Upper lobe of left lung (tissue), 6 donors: ENCODE data around the gene CSH1. TPM values are rescaled to one million over a fixed set of nuclear protein-coding genes. Genes with fewer than 3 reads are reported as not detected.

Source experiments
- ATAC-seq, 2 donors: fragments of 200-7000 bp; cut with Tn5 transposase; one replicate each; pipeline ENCODE4 v1.9.1; 2022; ENCODE audit warnings: mild to moderate bottlenecking in 2 of 2, moderate library complexity in 2 of 2; ENCODE audit not compliant: low FRiP score in 2 of 2
- DNase-seq, 2 donors: peaks; one replicate each; pipeline ENCODE4 v3.0.0-alpha.2; 2019 to 2020
- H3K27ac ChIP-seq, 4 donors: fragments of 200-600 bp; sonication (generic); one replicate each; pipeline ENCODE4 v1.5.1; 2016 to 2019
- H3K27me3 ChIP-seq, 4 donors: fragments of 200-600 bp; sonication (generic); one replicate each; pipeline ENCODE4 v1.5.1; 2017 to 2019
- H3K36me3 ChIP-seq, 4 donors: fragments of 200-600 bp; sonication (generic); one replicate each; pipeline ENCODE4 v1.5.1; 2016 to 2019
- H3K4me1 ChIP-seq, 4 donors: fragments of 200-600 bp; sonication (generic); one replicate each; pipeline ENCODE4 v1.5.1; 2018 to 2019
- H3K4me3 ChIP-seq, 4 donors: fragments of 200-600 bp; sonication (generic); one replicate each; pipeline ENCODE4 v1.5.1; 2017 to 2019; ENCODE audit warnings: mild to moderate bottlenecking in 2 of 4, moderate library complexity in 1 of 4
- H3K9me3 ChIP-seq, 4 donors: fragments of 200-600 bp; sonication (generic); one replicate each; pipeline ENCODE4 v1.5.1; 2018 to 2019
- EP300 ChIP-seq, 4 donors: sonication (generic); formaldehyde crosslinking; IDR thresholded peaks; one replicate each; pipeline ENCODE4 v1.5.1; 2017; ENCODE audit warnings: antibody characterized with exemption in 4 of 4, control low read depth in 2 of 4
- POLR2A ChIP-seq, 4 donors: fragments of 450-650 bp; IDR thresholded peaks; one replicate each; pipeline ENCODE4 v1.5.1; 2016 to 2017; ENCODE audit warnings: antibody characterized with exemption in 4 of 4, mild to moderate bottlenecking in 2 of 4
- POLR2AphosphoS5 ChIP-seq, 2 donors: sonication (generic); formaldehyde crosslinking; IDR thresholded peaks; one replicate each; pipeline ENCODE4 v1.5.1; 2017; ENCODE audit warnings: antibody characterized with exemption in 2 of 2
- WGBS, 2 donors: methylation state at CpG; one replicate each; pipeline ENCODE4 v1.1.5; 2017 to 2018; 5-methylcytosine and 5-hydroxymethylcytosine counted together
- total RNA-seq, 6 donors: library from RNA; depleted of rRNA in 4 of 6; stranded (reverse); fragments of >200 nt in 4 of 6; gene quantifications; one replicate each; pipeline versions ENCODE4 v1.1.0 to v1.2.1, GENCODE V29; 2016 to 2021
- TF ChIP-seq, protein P1 (sequence below), 6 experiments: fragments of 450-650 bp in 4 of 6; fragments of 200-600 bp in 2 of 6; sonication (generic) in 2 of 6; IDR thresholded peaks; one replicate each; pipeline ENCODE4 v1.5.1; 2016 to 2019; ENCODE audit warnings: antibody characterized with exemption in 6 of 6
- donor health status: DM: no; HTN: no; CAD: no; lungs with moderate emphysema.
- donor health status: DM: no; HTN: yes; CAD: no; lungs with severe emphysema.

The CSH1 gene
- total RNA-seq, 6 donors from 2014 or later, result not detected

DNA sequence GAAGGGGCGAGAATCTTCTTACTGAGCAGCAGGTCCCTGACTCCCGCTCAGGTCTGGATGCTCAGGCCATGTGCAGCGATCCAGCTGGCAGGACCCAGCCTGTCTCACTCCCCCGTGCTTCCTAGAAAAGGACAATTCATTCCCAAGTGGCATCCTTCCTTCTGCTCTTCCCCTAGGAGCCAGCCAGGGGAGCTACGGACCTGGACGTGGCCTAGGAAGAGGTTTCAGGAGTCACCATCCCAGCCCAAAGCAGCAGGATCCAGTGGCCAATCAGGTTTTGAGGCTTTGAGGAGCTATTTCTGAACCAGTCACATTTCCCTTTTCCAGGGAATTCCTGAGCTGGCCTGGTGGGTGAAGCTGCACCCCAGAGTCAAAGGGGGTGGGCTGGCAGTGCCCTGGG is 43.5 kb upstream of the CSH1 start:
- ATAC-seq (no peak), DNase-seq (no peak)
- H3K27ac ChIP-seq, result no peak overlapping the region
- H3K9me3 ChIP-seq, result no peaks in the 10 kb centered on the region
- no peaks in the 10 kb centered on the region for H3K36me3 ChIP-seq
- no peaks in the 10 kb centered on the region for H3K4me1 ChIP-seq
- WGBS, 2 donors, result 92 to 93% methylated on average over 6 of the region's 6 CpGs
- H3K27me3 ChIP-seq, result no peaks in the 10 kb centered on the region
- TF ChIP-seq POLR2A (IDR thresholded peaks at IDR 0.05) (no peak), EP300 (IDR thresholded peaks at IDR 0.05) (no peak), POLR2AphosphoS5 (IDR thresholded peaks at IDR 0.05) (no peak)
- TF ChIP-seq, protein P1, sequence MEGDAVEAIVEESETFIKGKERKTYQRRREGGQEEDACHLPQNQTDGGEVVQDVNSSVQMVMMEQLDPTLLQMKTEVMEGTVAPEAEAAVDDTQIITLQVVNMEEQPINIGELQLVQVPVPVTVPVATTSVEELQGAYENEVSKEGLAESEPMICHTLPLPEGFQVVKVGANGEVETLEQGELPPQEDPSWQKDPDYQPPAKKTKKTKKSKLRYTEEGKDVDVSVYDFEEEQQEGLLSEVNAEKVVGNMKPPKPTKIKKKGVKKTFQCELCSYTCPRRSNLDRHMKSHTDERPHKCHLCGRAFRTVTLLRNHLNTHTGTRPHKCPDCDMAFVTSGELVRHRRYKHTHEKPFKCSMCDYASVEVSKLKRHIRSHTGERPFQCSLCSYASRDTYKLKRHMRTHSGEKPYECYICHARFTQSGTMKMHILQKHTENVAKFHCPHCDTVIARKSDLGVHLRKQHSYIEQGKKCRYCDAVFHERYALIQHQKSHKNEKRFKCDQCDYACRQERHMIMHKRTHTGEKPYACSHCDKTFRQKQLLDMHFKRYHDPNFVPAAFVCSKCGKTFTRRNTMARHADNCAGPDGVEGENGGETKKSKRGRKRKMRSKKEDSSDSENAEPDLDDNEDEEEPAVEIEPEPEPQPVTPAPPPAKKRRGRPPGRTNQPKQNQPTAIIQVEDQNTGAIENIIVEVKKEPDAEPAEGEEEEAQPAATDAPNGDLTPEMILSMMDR (IDR thresholded peaks at IDR 0.05), result no peak
- H3K4me3 ChIP-seq, result no peak overlapping the region

DNA sequence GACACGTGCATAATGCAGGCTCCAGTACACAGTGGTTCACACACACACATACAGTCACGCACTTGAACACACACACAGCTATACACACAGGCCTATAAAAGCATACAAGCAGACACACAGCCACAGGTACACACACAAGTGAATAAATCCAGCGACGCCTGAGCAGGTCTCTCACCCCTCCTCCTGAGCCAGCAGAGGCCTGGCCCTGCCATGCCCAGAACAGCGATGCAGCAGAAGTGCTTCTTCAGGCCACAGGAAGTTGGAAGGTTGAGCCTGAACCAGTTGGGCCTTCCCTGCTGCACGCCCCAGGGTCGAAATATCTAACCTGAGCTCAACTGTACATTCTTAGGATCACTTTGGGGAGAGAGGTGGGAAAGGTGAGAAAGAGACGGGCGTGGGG is 43.0 kb upstream of the CSH1 start:
- 90 to 91% methylated on average over 9 of the region's 9 CpGs for WGBS, 2 donors
- H3K36me3 ChIP-seq, result no peaks in the 10 kb centered on the region
- TF ChIP-seq EP300 (IDR thresholded peaks at IDR 0.05) (no peak), POLR2AphosphoS5 (IDR thresholded peaks at IDR 0.05) (no peak)
- no peaks in the 10 kb centered on the region for H3K4me1 ChIP-seq
- ATAC-seq (no peak), DNase-seq (no peak)
- H3K4me3 ChIP-seq, result no peak overlapping the region
- H3K27me3 ChIP-seq, result no peaks in the 10 kb centered on the region
- H3K9me3 ChIP-seq, result no peaks in the 10 kb centered on the region
- H3K27ac ChIP-seq, result no peak overlapping the region

DNA sequence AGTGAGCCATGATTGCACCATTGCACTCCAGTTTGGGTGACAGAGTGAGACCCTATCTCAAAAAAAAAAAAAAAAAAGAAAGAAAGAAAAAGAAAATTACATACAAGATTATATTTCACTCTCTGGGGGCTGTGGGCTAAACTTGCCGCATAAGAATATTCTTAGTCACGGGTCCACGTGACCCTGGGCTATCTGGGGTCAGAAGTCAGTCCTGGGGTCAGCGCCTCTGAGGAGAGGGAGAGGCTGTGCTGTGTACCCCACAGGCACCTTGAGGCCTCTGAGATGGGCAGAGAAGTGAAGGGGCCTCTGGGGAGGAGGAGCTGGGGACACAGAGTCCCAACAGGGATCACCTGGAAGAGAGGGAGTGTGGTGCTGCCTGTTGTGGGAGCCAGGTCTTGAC is 41.5 kb upstream of the CSH1 start:
- TF ChIP-seq POLR2AphosphoS5 (IDR thresholded peaks at IDR 0.05) (no peak), POLR2A (IDR thresholded peaks at IDR 0.05) (no peak), EP300 (IDR thresholded peaks at IDR 0.05) (no peak)
- TF ChIP-seq, protein P1 (IDR thresholded peaks at IDR 0.05), result no peak
- H3K9me3 ChIP-seq, result no peaks in the 10 kb centered on the region
- no peak overlapping the region for H3K4me3 ChIP-seq
- no peaks in the 10 kb centered on the region for H3K4me1 ChIP-seq
- no peaks in the 10 kb centered on the region for H3K27me3 ChIP-seq
- ATAC-seq (no peak), DNase-seq (no peak)
- WGBS, 2 donors, result 84 to 95% methylated on average over 4 of the region's 4 CpGs
- H3K36me3 ChIP-seq, result no peaks in the 10 kb centered on the region
- no peak overlapping the region for H3K27ac ChIP-seq

DNA sequence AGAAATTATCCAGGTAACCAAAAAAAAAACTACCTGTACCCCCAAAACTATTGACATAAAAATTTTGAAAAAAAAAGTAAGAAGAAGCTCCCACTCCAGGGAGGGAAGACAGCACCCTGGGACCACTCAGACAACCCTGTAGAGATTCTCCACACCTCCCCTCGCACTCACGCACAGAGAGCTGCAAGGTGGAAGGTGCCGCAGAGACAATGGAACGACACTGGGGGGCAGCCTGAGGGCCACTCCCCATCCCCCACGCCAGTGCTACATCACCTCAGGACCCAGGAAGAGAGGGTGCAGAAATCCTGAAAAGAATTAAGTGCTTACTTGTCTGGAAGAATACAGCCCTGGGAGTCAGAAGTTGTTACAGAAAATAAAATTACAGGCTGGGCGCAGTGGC is 40.9 kb upstream of the CSH1 start:
- Histone ChIP-seq H3K9me3 (no peaks in the 10 kb centered on the region), H3K4me1 (peaks cover 0 to 3% (median under 1%) of the 10 kb centered on the region in 4 donors), H3K27ac (no peak overlapping the region), H3K4me3 (no peak overlapping the region), H3K36me3 (no peaks in the 10 kb centered on the region), H3K27me3 (no peaks in the 10 kb centered on the region)
- 87 to 88% methylated on average over 6 of the region's 6 CpGs for WGBS, 2 donors
- no peak for ATAC-seq
- TF ChIP-seq POLR2AphosphoS5 (IDR thresholded peaks at IDR 0.05), result no peak
- DNase-seq, result no peak

DNA sequence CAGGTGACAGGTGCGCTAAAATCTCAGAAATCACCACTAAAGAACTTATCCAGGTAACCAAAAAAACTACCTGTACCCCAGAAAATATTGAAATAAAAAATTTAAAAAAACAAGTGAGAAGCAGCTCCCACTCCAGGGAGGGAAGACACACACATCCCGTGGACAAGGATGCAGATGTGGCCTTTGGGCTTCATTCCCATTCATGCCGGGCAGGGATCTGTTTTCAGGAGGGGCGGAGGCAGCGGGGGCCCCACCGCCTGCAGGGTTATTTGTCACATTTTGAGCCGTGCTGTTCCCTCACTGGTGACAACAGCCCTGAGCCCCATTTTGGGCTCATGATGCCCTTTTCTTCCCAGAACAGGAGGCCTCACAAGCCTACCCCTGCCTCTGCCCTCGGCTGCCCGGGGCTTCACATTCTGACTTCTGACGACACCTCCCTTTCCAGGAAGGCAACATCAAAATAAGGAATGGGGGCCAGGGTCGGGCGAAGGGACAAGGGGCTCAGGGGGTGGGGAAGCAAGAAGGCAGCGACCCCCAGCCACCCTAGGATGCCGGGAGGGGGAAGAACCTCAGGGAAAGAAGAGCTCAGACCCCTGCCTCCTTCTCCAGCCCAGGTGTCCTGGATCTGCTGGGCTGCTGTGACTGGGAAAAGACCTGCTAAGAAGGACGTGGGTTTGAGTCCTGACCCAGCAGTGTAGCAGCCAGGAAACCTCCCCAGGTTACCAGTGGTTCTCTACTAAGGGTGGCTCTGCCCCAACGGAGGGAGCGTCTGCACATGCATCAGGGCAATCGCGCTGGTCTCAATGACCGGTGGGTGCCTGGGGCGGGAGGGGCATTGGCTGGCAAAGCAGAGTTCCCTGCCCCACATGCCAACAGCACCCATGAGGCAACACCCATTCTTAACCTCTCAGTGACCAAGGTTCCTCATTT is 38.1 kb upstream of the CSH1 start:
- no peaks in the 10 kb centered on the region for H3K36me3 ChIP-seq
- no peak overlapping the region for H3K27ac ChIP-seq
- WGBS, 2 donors, result 85% methylated on average over 20 to 21 of the region's 21 CpGs
- DNase-seq (no peak), ATAC-seq (no peak)
- H3K9me3 ChIP-seq, result no peaks in the 10 kb centered on the region
- no peak overlapping the region for H3K4me3 ChIP-seq
- no peaks in the 10 kb centered on the region for H3K27me3 ChIP-seq
- TF ChIP-seq POLR2A (IDR thresholded peaks at IDR 0.05) (no peak), POLR2AphosphoS5 (IDR thresholded peaks at IDR 0.05) (no peak), EP300 (IDR thresholded peaks at IDR 0.05) (no peak)
- TF ChIP-seq, protein P1 (IDR thresholded peaks at IDR 0.05), result no peak
- H3K4me1 ChIP-seq, result peaks cover 14 to 24% (median 16%) of the 10 kb centered on the region in 4 donors

DNA sequence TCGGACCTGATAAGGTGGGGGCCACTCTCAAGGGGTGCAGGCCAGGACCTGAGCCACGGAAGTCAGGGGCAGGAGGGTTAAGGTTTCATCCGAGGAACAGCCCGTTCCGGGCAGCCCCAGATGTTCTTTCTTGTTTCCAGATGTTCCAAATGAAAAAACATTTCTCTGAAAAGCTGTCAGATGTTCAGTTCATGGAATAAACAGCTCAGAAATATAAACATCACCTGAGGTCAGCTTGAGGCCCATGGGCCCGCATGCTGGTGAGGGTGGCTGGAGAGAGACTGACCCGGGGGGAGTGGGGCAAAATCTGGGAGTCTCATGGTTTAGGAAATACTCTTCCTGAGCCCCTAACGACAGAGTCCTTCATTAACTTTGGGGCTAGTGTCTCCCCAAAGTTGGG is 37.2 kb upstream of the CSH1 start:
- Histone ChIP-seq H3K9me3 (no peaks in the 10 kb centered on the region), H3K27ac (no peak overlapping the region), H3K36me3 (no peaks in the 10 kb centered on the region), H3K4me3 (no peak overlapping the region), H3K27me3 (no peaks in the 10 kb centered on the region), H3K4me1 (peaks cover 14 to 24% (median 16%) of the 10 kb centered on the region in 4 donors)
- no peak for TF ChIP-seq EP300 (IDR thresholded peaks at IDR 0.05)
- no peak for TF ChIP-seq POLR2AphosphoS5 (IDR thresholded peaks at IDR 0.05)
- TF ChIP-seq, protein P1 (IDR thresholded peaks at IDR 0.05), result no peak
- no peak for TF ChIP-seq POLR2A (IDR thresholded peaks at IDR 0.05)
- ATAC-seq (no peak), DNase-seq (no peak)
- 83 to 88% methylated on average over 8 of the region's 8 CpGs for WGBS, 2 donors
